ENCODE results near the gene CIROP. TPM values are rescaled to one million over a fixed set of nuclear protein-coding genes. Genes with fewer than 3 reads are reported as not detected.
A peak's percentile ranks its signal among the peaks of the same experiment; 100 is the strongest.

The CIROP gene
- total RNA-seq, 1 donor from 2014 or later = not detected

GRCh38 chr14:23079716-23080115, 25.1 kb downstream of the CIROP start:
- TF ChIP-seq CTCF (IDR thresholded peaks at IDR 0.05; ENCODE audit: borderline replicate concordance) = no peak
- Histone ChIP-seq H3K9me3 (replicated peaks) (no peaks in the 10 kb centered on the region), H3K36me3 (peaks cover 98% of the 10 kb centered on the region), H3K27ac (replicated peaks) (no peak overlapping the region), H3K27me3 (ENCODE audit: low read depth) (no peaks in the 10 kb centered on the region), H3K4me1 (peaks cover 30% of the 10 kb centered on the region), H3K4me3 (no peak overlapping the region)
- DNase-seq = no peak
- intact Hi-C loops (cut with micrococcal nuclease) = no loop called here

GRCh38 chr14:23078692-23079116, 26.1 kb downstream of the CIROP start:
- Histone ChIP-seq H3K4me3 (no peak overlapping the region), H3K4me1 (peaks cover 30% of the 10 kb centered on the region), H3K9me3 (replicated peaks) (no peaks in the 10 kb centered on the region), H3K36me3 (peaks cover 99% of the 10 kb centered on the region), H3K27me3 (ENCODE audit: low read depth) (no peaks in the 10 kb centered on the region), H3K27ac (replicated peaks) (peak overlapping the region; percentile 52)
- DNase-seq = no peak
- no peak for TF ChIP-seq CTCF (IDR thresholded peaks at IDR 0.05; ENCODE audit: borderline replicate concordance)
- intact Hi-C loops (cut with micrococcal nuclease) = no loop called here

GRCh38 chr14:23077962-23078361, 26.8 kb downstream of the CIROP start:
- Histone ChIP-seq H3K27me3 (ENCODE audit: low read depth) (no peaks in the 10 kb centered on the region), H3K4me3 (no peak overlapping the region), H3K27ac (replicated peaks) (peak overlapping the region; percentile 52), H3K4me1 (peaks cover 36% of the 10 kb centered on the region), H3K36me3 (peaks cover 99% of the 10 kb centered on the region), H3K9me3 (replicated peaks) (no peaks in the 10 kb centered on the region)
- DNase-seq = no peak
- TF ChIP-seq CTCF (IDR thresholded peaks at IDR 0.05; ENCODE audit: borderline replicate concordance) = no peak
- intact Hi-C loops (cut with micrococcal nuclease) = no loop called here

GRCh38 chr14:23076785-23077408, 27.9 kb downstream of the CIROP start:
- H3K27me3 ChIP-seq (ENCODE audit: low read depth) = no peaks in the 10 kb centered on the region
- peaks cover 46% of the 10 kb centered on the region for H3K4me1 ChIP-seq
- peak; percentile 71 for TF ChIP-seq CTCF (IDR thresholded peaks at IDR 0.05; ENCODE audit: borderline replicate concordance)
- no peaks in the 10 kb centered on the region for H3K9me3 ChIP-seq (replicated peaks)
- peaks cover 97% of the 10 kb centered on the region for H3K36me3 ChIP-seq
- no peak overlapping the region for H3K27ac ChIP-seq (replicated peaks)
- no peak overlapping the region for H3K4me3 ChIP-seq
- DNase-seq = no peak
- intact Hi-C loops (cut with micrococcal nuclease) = no loop called here

- Histone ChIP-seq H3K4me1 (peaks cover 63% of the 10 kb centered on the region), H3K27ac (replicated peaks) (no peak overlapping the region), H3K36me3 (peaks cover 77% of the 10 kb centered on the region), H3K27me3 (ENCODE audit: low read depth) (no peaks in the 10 kb centered on the region), H3K9me3 (replicated peaks) (no peaks in the 10 kb centered on the region), H3K4me3 (no peak overlapping the region)
- intact Hi-C loops (cut with micrococcal nuclease) = no loop called here
- no peak for DNase-seq
- TF ChIP-seq CTCF (IDR thresholded peaks at IDR 0.05; ENCODE audit: borderline replicate concordance) = no peak
These were observed 29.9 kb downstream of the CIROP start for GRCh38 chr14:23074906-23075305.

All from left ventricle myocardium inferior (tissue), 1 donor.